Measurements from ENCODE around the gene PRR33.
"Not testable (repeated sequence)": the region's sequence is repeated elsewhere in the genome, so short reads cannot be mapped to it uniquely, and the experiment has no call there.

DNA sequence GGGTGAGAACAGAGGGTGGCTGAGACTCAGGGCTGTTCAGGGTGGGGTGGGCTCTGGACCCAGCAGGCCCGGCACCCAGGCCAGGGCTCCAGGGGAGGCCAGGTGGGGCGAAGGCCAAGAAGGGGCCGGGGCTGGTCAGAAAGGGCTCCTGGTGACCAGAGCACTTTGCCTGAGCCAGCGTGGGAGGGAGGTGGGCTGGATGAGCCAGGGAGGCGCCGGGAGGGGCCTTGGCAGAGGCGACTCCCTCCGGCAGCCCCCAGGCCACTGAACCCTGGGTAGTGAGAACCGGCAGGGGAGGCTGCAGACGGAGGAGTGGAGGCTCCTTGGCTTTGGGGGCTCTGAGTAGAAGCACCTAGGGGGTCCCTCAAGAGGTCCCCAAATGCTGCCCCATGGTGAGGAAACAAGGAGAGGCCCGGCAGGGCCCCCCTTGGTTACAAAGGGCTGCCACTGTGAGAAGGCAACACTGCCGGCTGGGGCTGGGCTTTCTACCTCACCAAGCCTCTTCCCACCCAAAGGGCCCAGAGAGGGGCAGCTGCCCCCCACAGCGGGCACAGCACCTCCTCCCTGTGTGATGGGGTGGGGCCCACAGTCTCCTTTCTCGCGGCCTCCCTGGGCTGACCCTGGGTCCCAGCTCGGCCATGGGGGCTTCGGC is 17.1 kb downstream of the PRR33 start:
- not testable (repeated sequence) for TF ChIP-seq POLR2A (IDR thresholded peaks at IDR 0.05)
- TF ChIP-seq, protein P1, sequence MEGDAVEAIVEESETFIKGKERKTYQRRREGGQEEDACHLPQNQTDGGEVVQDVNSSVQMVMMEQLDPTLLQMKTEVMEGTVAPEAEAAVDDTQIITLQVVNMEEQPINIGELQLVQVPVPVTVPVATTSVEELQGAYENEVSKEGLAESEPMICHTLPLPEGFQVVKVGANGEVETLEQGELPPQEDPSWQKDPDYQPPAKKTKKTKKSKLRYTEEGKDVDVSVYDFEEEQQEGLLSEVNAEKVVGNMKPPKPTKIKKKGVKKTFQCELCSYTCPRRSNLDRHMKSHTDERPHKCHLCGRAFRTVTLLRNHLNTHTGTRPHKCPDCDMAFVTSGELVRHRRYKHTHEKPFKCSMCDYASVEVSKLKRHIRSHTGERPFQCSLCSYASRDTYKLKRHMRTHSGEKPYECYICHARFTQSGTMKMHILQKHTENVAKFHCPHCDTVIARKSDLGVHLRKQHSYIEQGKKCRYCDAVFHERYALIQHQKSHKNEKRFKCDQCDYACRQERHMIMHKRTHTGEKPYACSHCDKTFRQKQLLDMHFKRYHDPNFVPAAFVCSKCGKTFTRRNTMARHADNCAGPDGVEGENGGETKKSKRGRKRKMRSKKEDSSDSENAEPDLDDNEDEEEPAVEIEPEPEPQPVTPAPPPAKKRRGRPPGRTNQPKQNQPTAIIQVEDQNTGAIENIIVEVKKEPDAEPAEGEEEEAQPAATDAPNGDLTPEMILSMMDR (IDR thresholded peaks at IDR 0.05) = not testable (repeated sequence)

Measured in right lobe of liver (tissue), 4 donors.